HG02852 (cell line): ENCODE data around the gene MAP3K6.
"Not testable (repeated sequence)": the region's sequence is repeated elsewhere in the genome, so short reads cannot be mapped to it uniquely, and the experiment has no call there.

ENCODE experiments used
- ATAC-seq: cut with Tn5 transposase; IDR thresholded peaks from one replicate; pipeline ENCODE4 v1.9.1; 2021; ENCODE audit warnings: mild to moderate bottlenecking, moderate library complexity; ENCODE audit not compliant: unreplicated experiment

The MAP3K6 gene

GRCh38 chr1:27395441-27396195, 28.9 kb upstream of the MAP3K6 start:
- no peak for ATAC-seq

- no peak for ATAC-seq
Measured at GRCh38 chr1:27394925-27395324, 28.2 kb upstream of the MAP3K6 start.

GRCh38 chr1:27394282-27394658, 27.5 kb upstream of the MAP3K6 start:
- ATAC-seq, result no peak

GRCh38 chr1:27393641-27394281, 27.0 kb upstream of the MAP3K6 start:
- no peak for ATAC-seq

GRCh38 chr1:27392778-27393635, 26.2 kb upstream of the MAP3K6 start:
- ATAC-seq, result no peak

GRCh38 chr1:27392096-27392777, 25.5 kb upstream of the MAP3K6 start, which contains the start of gene GPR3:
GPR3 (plus strand) TSS chr1:27392622; CDS start chr1:27393799, 1,177 bp downstream.
- ATAC-seq, result peak; percentile 78

GRCh38 chr1:27391511-27392095, 24.8 kb upstream of the MAP3K6 start:
- ATAC-seq, result no peak

GRCh38 chr1:27388337-27389005, 21.7 kb upstream of the MAP3K6 start:
- ATAC-seq, result no peak

- ATAC-seq, result not testable (repeated sequence)
Measured at GRCh38 chr1:27384797-27385196, 18.0 kb upstream of the MAP3K6 start.

GRCh38 chr1:27383661-27384060, 16.9 kb upstream of the MAP3K6 start:
- no peak for ATAC-seq

- ATAC-seq, result no peak
Measured at GRCh38 chr1:27383039-27383605, 16.4 kb upstream of the MAP3K6 start, which contains the start of gene CD164L2. CD164L2 (minus strand) TSS chr1:27383333; CDS start chr1:27383239, 94 bp downstream.

GRCh38 chr1:27381969-27382762, 15.4 kb upstream of the MAP3K6 start:
- no peak for ATAC-seq

GRCh38 chr1:27380766-27381733, 14.3 kb upstream of the MAP3K6 start:
- no peak for ATAC-seq

- ATAC-seq, result no peak
Measured at GRCh38 chr1:27380224-27380623, 13.5 kb upstream of the MAP3K6 start.

- ATAC-seq, result no peak
Measured at GRCh38 chr1:27379564-27380122, 12.9 kb upstream of the MAP3K6 start.

GRCh38 chr1:27377760-27378495, 11.2 kb upstream of the MAP3K6 start:
- no peak for ATAC-seq
